IPS-18a (cell line): Measurements from ENCODE around the gene PANK4.

ENCODE experiments used
- H3K27ac ChIP-seq: one replicate; pipeline ENCODE4 v1.5.1; 2013; ENCODE audit warnings: low read length
- H3K27me3 ChIP-seq: one replicate; pipeline ENCODE4 v1.6.1; 2013; ENCODE audit warnings: mild to moderate bottlenecking, low read length; ENCODE audit not compliant: control insufficient read depth, insufficient read depth
- H3K36me3 ChIP-seq: one replicate; pipeline ENCODE4 v1.6.1; 2013; ENCODE audit warnings: low read depth, low read length; ENCODE audit not compliant: control insufficient read depth
- H3K4me1 ChIP-seq: one replicate; pipeline ENCODE4 v1.6.1; 2013; ENCODE audit warnings: low read depth, low read length; ENCODE audit not compliant: control insufficient read depth
- H3K4me3 ChIP-seq: one replicate; pipeline ENCODE4 v1.5.1; 2013; ENCODE audit warnings: low read length
- H3K9ac ChIP-seq: one replicate; pipeline ENCODE4 v1.6.1; 2013; ENCODE audit warnings: mild to moderate bottlenecking, low read length, moderate library complexity
- H3K9me3 ChIP-seq: one replicate; pipeline ENCODE4 v1.6.1; 2013; ENCODE audit warnings: low read depth, low read length; ENCODE audit not compliant: control insufficient read depth

Gene PANK4

DNA sequence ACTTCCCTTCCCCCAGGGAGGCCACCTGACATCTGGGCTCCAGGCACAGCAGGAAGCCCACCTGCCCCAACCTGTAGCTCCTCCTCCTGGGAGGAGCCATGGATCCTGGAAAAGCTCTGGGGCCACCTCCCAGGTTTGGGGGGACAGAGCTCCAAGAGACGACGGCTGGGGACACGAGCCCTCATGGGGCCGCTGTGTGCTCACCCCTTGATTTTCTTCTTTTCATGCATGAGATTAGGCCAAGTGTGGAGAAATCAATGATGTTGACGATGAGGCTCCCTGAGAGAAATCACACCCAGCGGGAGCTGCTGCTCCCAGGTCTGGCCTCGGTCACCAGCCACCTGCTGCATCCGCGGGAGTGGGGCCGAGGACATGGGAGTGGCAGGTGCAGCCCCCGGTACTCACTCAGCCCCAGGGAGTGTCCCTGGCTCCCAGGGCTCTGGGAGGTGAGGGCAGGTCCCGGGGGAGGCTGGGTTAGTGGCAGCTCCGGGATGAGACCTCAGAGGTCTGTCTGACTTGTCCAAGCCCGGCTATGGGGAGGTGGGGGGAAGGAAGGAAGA, 38.5 kb upstream of the PANK4 start:
- Histone ChIP-seq H3K9me3 (no peaks in the 10 kb centered on the region), H3K4me1 (no peaks in the 10 kb centered on the region), H3K4me3 (no peak overlapping the region), H3K36me3 (no peaks in the 10 kb centered on the region), H3K27me3 (no peaks in the 10 kb centered on the region), H3K27ac (no peak overlapping the region), H3K9ac (no peak overlapping the region)

DNA sequence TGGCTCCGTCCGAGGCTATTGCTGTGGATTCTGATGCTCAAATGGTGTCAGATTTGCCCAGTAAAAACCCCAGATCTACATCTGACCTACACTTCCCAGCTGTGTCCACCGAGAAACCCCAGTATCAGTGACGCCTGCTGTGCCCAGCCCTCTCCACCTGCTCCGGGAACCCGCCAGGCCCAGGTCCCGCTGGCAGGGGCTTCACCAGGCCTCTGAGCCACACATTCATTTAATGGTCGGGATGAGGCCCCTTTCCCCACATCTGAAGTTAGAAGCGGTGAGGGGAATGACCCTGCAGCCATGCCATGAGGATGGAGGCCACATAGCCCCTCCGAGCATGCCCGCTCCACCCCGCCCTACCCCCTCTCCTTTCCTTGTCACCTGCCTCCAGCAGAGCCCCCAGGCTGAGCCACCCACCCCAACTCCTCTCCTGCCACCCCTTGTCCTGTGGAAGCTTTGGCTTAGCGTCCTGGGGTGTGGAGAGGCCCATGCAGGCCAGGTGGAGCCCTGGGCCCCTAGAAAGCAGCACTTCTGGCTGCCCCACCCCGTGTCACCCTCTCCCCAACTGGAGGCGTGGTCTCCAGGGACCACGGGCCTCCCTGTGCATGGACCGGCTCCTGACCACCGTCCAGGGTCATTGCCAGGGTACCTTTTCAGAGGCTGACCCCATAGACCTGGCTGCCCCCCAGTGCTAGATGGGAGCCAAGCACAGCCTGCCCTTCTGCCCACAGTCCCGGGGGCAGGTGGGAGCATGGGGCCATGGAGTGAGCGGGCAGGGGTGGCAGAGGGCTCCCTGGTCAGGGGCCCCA, 37.8 kb upstream of the PANK4 start:
- no peaks in the 10 kb centered on the region for H3K27me3 ChIP-seq
- H3K4me1 ChIP-seq: no peaks in the 10 kb centered on the region
- H3K27ac ChIP-seq: no peak overlapping the region

GRCh38 chr1:2563205-2563604, 36.8 kb upstream of the PANK4 start:
- Histone ChIP-seq H3K4me1 (no peaks in the 10 kb centered on the region), H3K9ac (no peak overlapping the region), H3K27ac (no peak overlapping the region), H3K36me3 (no peaks in the 10 kb centered on the region), H3K27me3 (no peaks in the 10 kb centered on the region), H3K4me3 (no peak overlapping the region), H3K9me3 (no peaks in the 10 kb centered on the region)

More for the DNA sequence above, 37.8 kb upstream of the PANK4 start:
- H3K9ac ChIP-seq: no peak overlapping the region
- no peaks in the 10 kb centered on the region for H3K36me3 ChIP-seq
- no peak overlapping the region for H3K4me3 ChIP-seq
- no peaks in the 10 kb centered on the region for H3K9me3 ChIP-seq

DNA sequence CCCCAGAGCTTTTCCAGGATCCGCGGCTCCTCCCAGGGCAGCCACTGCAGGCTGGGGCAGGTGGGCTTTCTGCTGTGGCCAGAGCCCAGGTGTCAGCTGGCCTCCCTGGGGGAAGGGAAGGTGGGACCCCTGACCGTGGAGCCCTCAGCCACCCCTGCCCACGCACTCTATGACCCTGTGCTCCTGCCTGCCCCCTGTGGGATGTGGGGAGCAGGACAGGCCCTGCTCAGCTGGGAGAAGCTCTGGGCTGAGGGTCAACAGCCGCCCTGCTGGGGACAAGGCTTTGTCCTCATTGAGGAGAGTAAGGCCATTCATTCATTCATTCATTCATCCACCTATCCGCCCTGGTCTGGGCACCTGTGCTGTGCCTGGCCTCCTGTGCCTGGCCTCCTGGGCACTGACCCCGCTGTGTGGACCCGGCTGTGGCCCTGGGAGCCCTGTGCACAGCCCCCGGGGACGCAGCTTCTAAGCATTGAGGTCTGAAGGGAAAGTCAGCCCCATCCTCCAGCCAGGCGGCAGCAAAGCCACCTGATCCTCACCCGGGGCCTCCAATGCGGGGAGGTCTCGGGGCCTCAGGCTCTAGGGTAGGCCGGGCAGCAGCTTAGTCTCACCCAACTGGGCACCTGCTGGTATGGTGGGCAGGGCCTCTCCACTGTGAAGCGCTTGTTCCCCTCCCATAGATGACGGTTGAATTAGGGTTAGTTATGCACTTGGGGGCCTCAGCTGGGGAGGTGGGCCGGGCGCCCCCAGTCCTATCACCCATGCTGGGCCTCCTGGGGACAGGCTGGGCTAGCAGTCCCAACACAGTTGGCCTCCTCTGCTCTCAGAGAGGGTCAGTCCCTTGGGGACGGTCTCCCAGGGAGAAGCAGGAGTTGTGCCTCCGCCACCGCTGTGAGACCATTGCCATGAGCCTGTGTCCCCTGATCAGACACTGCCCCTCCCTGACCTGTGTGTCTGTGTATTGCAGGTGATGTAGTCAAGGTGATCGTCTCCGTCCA, 35.8 kb upstream of the PANK4 start:
- H3K36me3 ChIP-seq: no peaks in the 10 kb centered on the region
- H3K27ac ChIP-seq: no peak overlapping the region
- H3K4me1 ChIP-seq: no peaks in the 10 kb centered on the region
- no peak overlapping the region for H3K4me3 ChIP-seq
- no peaks in the 10 kb centered on the region for H3K27me3 ChIP-seq
- no peak overlapping the region for H3K9ac ChIP-seq
- H3K9me3 ChIP-seq: no peaks in the 10 kb centered on the region

GRCh38 chr1:2561446-2561845, 35.0 kb upstream of the PANK4 start:
- no peaks in the 10 kb centered on the region for H3K9me3 ChIP-seq
- H3K27me3 ChIP-seq: no peaks in the 10 kb centered on the region
- no peak overlapping the region for H3K4me3 ChIP-seq
- no peak overlapping the region for H3K27ac ChIP-seq
- H3K9ac ChIP-seq: no peak overlapping the region
- H3K36me3 ChIP-seq: no peaks in the 10 kb centered on the region
- no peaks in the 10 kb centered on the region for H3K4me1 ChIP-seq

DNA sequence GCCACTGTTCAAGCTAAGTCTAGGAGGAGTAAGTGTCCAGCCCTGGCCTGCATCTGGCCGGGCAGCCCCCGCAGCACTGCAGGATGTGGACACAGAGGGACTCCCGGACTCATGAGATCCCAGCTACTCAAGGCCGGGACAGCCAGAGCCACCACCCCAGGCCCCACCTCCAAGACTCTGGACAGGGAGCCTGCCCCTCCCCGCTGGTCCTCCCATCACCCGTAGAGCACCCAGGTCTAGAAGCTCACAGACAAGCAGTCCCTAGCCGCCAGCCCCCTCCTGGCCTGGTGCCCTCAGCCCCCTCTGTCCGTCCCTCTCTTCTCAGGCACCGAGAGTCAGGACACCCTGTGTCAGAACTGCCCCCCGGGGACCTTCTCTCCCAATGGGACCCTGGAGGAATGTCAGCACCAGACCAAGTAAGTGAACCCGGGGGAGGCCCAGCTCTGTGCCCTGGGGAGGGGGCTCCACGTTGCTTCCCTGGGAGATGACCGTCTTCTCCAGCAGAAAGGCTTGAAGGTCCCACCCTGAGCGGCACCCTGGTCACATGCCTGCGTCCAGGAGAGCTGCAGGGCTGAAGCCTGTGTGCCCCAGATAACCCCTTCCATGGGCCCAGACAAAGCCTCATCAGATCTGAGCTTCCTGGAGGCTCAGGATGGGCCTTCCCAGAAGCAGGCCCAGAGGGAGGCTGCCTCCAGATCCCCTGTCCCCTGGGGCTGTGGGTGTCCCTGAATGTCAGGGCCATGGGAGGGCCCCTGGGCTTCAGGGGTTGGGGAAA, 34.1 kb upstream of the PANK4 start:
- no peak overlapping the region for H3K9ac ChIP-seq

GRCh38 chr1:2559509-2560298, 33.3 kb upstream of the PANK4 start:
- no peaks in the 10 kb centered on the region for H3K27me3 ChIP-seq
- no peak overlapping the region for H3K4me3 ChIP-seq
- H3K9ac ChIP-seq: no peak overlapping the region
- no peaks in the 10 kb centered on the region for H3K36me3 ChIP-seq
- H3K4me1 ChIP-seq: peaks cover 4% of the 10 kb centered on the region
- H3K9me3 ChIP-seq: no peaks in the 10 kb centered on the region
- H3K27ac ChIP-seq: no peak overlapping the region

More for the DNA sequence above, 34.1 kb upstream of the PANK4 start:
- no peak overlapping the region for H3K4me3 ChIP-seq
- H3K27ac ChIP-seq: no peak overlapping the region
- H3K27me3 ChIP-seq: no peaks in the 10 kb centered on the region
- peaks cover 4% of the 10 kb centered on the region for H3K4me1 ChIP-seq
- no peaks in the 10 kb centered on the region for H3K9me3 ChIP-seq
- no peaks in the 10 kb centered on the region for H3K36me3 ChIP-seq

- no peaks in the 10 kb centered on the region for H3K9me3 ChIP-seq
- no peaks in the 10 kb centered on the region for H3K36me3 ChIP-seq
- H3K4me3 ChIP-seq: no peak overlapping the region
- no peak overlapping the region for H3K9ac ChIP-seq
- no peak overlapping the region for H3K27ac ChIP-seq
- no peaks in the 10 kb centered on the region for H3K27me3 ChIP-seq
- peaks cover 4% of the 10 kb centered on the region for H3K4me1 ChIP-seq
Measured at GRCh38 chr1:2558861-2559260, 32.5 kb upstream of the PANK4 start.

- Histone ChIP-seq H3K27me3 (no peaks in the 10 kb centered on the region), H3K4me3 (no peak overlapping the region), H3K27ac (no peak overlapping the region), H3K4me1 (peaks cover 4% of the 10 kb centered on the region), H3K9ac (no peak overlapping the region), H3K9me3 (no peaks in the 10 kb centered on the region), H3K36me3 (no peaks in the 10 kb centered on the region)
Measured at GRCh38 chr1:2558420-2558819, 32.0 kb upstream of the PANK4 start.

DNA sequence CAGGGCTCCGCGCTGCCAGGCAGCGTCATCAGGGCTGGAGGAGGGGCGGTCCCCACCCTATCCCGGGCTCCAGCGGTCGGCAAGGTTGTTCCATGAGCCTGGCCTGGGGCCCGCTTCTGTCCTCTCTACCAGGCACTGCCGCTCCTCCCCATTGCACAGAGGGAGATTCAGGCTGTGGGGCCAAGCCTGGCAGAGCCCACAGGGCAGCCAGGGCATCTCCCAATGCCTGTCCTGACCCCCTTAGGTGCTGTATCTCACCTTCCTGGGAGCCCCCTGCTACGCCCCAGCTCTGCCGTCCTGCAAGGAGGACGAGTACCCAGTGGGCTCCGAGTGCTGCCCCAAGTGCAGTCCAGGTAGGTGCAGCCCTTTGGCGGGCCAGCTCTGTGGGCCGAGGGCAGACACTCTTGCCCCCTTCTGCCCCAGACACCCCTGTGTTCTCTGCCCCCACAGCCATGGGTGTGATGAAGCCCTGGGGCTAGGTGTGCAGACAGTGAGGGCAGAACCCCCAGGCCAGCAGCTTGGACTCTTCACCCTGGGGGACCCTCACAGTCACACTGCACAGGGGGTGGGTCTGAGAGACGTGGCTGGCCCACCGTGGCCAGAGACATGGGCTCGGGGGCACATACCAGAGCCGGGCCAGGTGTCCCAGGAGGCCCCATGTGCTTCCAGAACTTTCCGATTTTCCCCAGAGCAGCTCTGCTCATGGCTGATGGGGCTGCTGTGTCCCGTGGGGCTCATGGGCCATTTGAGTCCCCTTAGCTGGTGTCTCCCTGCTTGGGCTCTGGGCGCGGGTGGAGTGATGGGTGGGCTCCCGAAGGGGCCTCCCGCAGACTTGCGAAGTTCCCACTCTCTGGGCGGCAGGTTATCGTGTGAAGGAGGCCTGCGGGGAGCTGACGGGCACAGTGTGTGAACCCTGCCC, 31.3 kb upstream of the PANK4 start:
- Histone ChIP-seq H3K9ac (no peak overlapping the region), H3K9me3 (no peaks in the 10 kb centered on the region), H3K36me3 (no peaks in the 10 kb centered on the region), H3K27ac (no peak overlapping the region), H3K4me1 (peaks cover 4% of the 10 kb centered on the region), H3K27me3 (no peaks in the 10 kb centered on the region), H3K4me3 (no peak overlapping the region)
